Stomach (tissue), 4 donors: ENCODE measurements around the gene ITPRID1.

Experiments used
- POLR2A ChIP-seq, 4 donors: fragments of 450-650 bp; IDR thresholded peaks; one replicate each; pipeline ENCODE4 v1.6.1; 2016; ENCODE audit warnings: antibody characterized with exemption in 4 of 4, control low read depth in 2 of 4, mild to moderate bottlenecking in 1 of 4, moderate library complexity in 1 of 4
- POLR2AphosphoS5 ChIP-seq, 3 donors: sonication (generic); formaldehyde crosslinking; IDR thresholded peaks; one replicate each; pipeline ENCODE4 v1.6.1; 2016; ENCODE audit warnings: antibody characterized with exemption in 3 of 3
- TF ChIP-seq, protein P1 (sequence below), 7 experiments: fragments of 450-650 bp in 4 of 7; fragments of 200-600 bp in 3 of 7; sonication (generic) in 3 of 7; IDR thresholded peaks; one replicate each; pipeline ENCODE4 v1.5.1; 2016 to 2019; ENCODE audit warnings: antibody characterized with exemption in 7 of 7, control low read depth in 2 of 7, mild to moderate bottlenecking in 1 of 7

DNA sequence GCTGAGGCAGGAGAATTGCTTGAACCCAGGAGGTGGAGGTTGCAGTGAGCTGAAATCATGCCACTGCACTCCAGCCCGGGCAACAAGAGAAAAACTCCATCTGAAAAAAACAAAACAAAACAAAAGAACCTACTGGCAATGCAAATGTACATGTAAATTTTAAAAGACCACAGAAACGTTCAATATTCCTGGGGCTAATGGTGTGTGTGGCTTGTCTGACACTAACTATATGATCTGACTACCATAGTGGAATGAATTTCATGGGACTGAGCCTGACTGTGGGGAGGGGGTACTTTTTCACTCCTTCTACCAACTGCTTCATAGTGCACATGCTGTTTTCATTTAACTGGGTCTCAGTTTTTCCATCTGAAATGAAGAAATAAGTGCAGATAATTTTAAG lies 69.6 kb downstream of the ITPRID1 start:
- TF ChIP-seq, protein P1, sequence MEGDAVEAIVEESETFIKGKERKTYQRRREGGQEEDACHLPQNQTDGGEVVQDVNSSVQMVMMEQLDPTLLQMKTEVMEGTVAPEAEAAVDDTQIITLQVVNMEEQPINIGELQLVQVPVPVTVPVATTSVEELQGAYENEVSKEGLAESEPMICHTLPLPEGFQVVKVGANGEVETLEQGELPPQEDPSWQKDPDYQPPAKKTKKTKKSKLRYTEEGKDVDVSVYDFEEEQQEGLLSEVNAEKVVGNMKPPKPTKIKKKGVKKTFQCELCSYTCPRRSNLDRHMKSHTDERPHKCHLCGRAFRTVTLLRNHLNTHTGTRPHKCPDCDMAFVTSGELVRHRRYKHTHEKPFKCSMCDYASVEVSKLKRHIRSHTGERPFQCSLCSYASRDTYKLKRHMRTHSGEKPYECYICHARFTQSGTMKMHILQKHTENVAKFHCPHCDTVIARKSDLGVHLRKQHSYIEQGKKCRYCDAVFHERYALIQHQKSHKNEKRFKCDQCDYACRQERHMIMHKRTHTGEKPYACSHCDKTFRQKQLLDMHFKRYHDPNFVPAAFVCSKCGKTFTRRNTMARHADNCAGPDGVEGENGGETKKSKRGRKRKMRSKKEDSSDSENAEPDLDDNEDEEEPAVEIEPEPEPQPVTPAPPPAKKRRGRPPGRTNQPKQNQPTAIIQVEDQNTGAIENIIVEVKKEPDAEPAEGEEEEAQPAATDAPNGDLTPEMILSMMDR (IDR thresholded peaks at IDR 0.05): no peak
- TF ChIP-seq POLR2A (IDR thresholded peaks at IDR 0.05) (no peak), POLR2AphosphoS5 (IDR thresholded peaks at IDR 0.05) (no peak)
